NOMO-1 treated with DMSO at 0.1 percent for 48 hours (cell line): Measurements from ENCODE around the gene DYTN.

ENCODE experiments used
- DNase-seq: peaks from one replicate; lab custom pipeline; 2025; ENCODE audit not compliant: unreplicated experiment; lab: John Stamatoyannopoulos, UW

Gene DYTN

GRCh38 chr2:206616151-206616550 lies 102.0 kb downstream of the DYTN start:
- no peak for DNase-seq

DNA sequence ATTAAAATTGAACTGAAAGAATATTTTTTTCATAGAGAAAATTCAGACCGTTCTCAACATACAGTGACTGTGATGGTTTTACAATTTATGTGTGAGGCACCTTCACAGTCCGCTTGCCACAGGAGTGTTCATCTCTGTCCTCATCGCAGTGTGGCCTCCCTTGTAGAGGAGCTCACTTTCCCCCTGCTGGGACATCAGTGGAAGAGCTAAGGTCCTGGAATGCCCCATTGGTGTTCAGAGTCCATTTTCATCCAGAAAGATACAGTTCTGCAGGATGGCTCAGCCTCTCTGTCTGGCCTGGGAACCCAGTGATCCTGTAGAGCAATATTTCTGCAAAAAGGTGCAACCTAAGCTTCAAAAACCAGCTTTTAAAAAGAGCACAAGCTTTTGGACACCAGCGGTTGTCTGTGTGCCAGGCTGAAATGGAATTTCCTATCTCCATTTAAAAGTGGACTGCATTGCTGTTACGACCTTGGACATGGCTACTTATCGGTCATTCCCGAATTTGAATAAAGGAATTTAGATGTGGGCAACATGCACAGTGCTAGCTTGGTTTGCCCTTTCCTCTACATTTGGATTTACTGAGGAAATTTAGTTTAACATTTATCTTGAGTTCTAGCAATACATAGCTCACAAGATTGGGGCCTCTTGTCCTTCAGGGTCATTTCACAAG lies 102.6 kb downstream of the DYTN start:
- no peak for DNase-seq

DNA sequence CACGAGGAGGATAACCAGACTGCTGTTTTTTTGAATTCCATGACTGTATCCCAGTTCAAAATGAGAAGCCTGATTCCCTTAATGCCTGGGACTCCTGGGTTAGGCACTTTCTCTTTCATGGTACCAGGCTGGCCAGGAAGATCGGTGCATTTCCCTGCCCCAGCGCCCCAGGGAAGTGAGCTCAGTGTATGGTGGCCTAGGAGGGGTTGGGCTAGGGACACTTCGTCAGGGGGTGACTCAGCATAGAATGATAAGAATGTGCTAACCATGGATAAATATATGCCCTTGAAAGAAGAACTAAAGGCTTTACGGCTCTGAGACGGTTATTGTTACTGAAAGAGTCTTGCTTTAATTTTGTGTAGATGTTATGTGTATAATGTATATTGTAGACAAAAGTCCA lies 103.4 kb downstream of the DYTN start:
- peak; percentile 64 for DNase-seq

- no peak for DNase-seq
Measured at GRCh38 chr2:206611736-206612135, 106.5 kb downstream of the DYTN start.

DNA sequence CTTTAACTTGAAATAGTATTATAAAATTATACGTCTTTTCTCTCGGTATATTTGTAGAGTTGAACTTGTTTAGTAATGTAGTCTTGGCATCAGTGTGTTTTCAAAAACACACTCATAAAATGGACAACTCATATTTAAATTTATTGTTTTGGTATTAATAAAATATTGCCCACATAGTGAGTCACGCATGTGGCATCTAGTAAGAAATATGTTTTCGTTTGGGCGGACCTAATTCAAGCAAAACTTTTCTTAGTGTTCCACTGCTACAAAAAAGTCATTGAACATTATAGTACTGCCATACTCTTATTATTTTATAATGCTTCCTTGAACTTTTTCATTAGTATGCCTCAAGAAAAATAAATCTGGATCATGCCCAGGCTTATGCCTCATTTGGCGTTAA lies 107.0 kb downstream of the DYTN start:
- DNase-seq, result no peak

- no peak for DNase-seq
Measured at GRCh38 chr2:206610451-206610850, 107.7 kb downstream of the DYTN start.

GRCh38 chr2:206603243-206603642 lies 115.0 kb downstream of the DYTN start:
- DNase-seq, result no peak
